CD4-positive, alpha-beta memory T cell (primary cell): ENCODE measurements around the gene KRT33A. TPM values are rescaled to one million over a fixed set of nuclear protein-coding genes. Genes with fewer than 3 reads are reported as not detected.
A peak's percentile ranks its signal among the peaks of the same experiment; 100 is the strongest.

Experiments used
- CTCF ChIA-PET: fragments of 350-600 bp; sonication (Branson Sonifier 250); formaldehyde crosslinking; loops from one replicate; lab custom pipeline; 2021; ENCODE audit warnings: inconsistent platforms; ENCODE audit not compliant: partially characterized antibody; lab: Charles Lee
- POLR2A ChIA-PET: fragments of 350-600 bp; sonication (Branson Sonifier 250); formaldehyde crosslinking; loops from one replicate; lab custom pipeline; 2021; ENCODE audit not compliant: partially characterized antibody; lab: Charles Lee
- DNase-seq, 5 donors: peaks; one replicate each; pipeline versions ENCODE4 v3.0.0 to v3.0.0-alpha.2; 2020 to 2022; ENCODE audit warnings: mixed read lengths in 1 of 5
- H3K27ac ChIP-seq: one replicate; pipeline ENCODE4 v1.7.0; 2013; ENCODE audit warnings: low read depth, low read length
- H3K27me3 ChIP-seq: 2 replicates; pipeline ENCODE4 v1.7.0; 2013; ENCODE audit warnings: mild to moderate bottlenecking, low read length, moderate library complexity; ENCODE audit not compliant: insufficient read depth
- H3K36me3 ChIP-seq: 2 replicates; pipeline ENCODE4 v1.7.0; 2013; ENCODE audit warnings: mild to moderate bottlenecking, low read length, moderate library complexity; ENCODE audit not compliant: insufficient read depth
- H3K4me1 ChIP-seq: 2 replicates; pipeline ENCODE4 v1.7.0; 2013; ENCODE audit warnings: mild to moderate bottlenecking, low read length, moderate library complexity; ENCODE audit not compliant: insufficient read depth
- H3K4me3 ChIP-seq, 2 donors: one replicate each; pipeline ENCODE4 v1.7.0; 2013; ENCODE audit warnings: low read length in 2 of 2, mild to moderate bottlenecking in 1 of 2
- H3K9me3 ChIP-seq, 2 donors: one replicate each; pipeline ENCODE4 v1.7.0; 2013; ENCODE audit warnings: low read length in 2 of 2, control low read depth in 1 of 2; ENCODE audit not compliant: control insufficient read depth in 1 of 2
- H3K27ac Mint-ChIP-seq, 7 donors: one replicate each; pipeline ENCODE4 v1.8.0; 2020 to 2021; ENCODE audit warnings: mixed read lengths in 7 of 7, mild to moderate bottlenecking in 6 of 7, inconsistent platforms in 3 of 7, moderate library complexity in 3 of 7
- H3K27me3 Mint-ChIP-seq, 2 donors: one replicate each; pipeline ENCODE4 v1.8.0; 2020 to 2021; ENCODE audit warnings: mixed read lengths in 2 of 2
- H3K36me3 Mint-ChIP-seq, 2 donors: one replicate each; pipeline ENCODE4 v1.8.0; 2020 to 2021; ENCODE audit warnings: mixed read lengths in 2 of 2, inconsistent platforms in 1 of 2, mild to moderate bottlenecking in 1 of 2
- H3K4me1 Mint-ChIP-seq, 4 donors: one replicate each; pipeline ENCODE4 v1.8.0; 2020 to 2021; ENCODE audit warnings: mixed read lengths in 4 of 4, mild to moderate bottlenecking in 1 of 4
- H3K4me3 Mint-ChIP-seq, 8 donors: one replicate each; pipeline ENCODE4 v1.8.0; 2020 to 2021; ENCODE audit warnings: mixed read lengths in 8 of 8, mild to moderate bottlenecking in 7 of 8, moderate library complexity in 6 of 8, inconsistent platforms in 3 of 8
- H3K9me3 Mint-ChIP-seq, 8 donors: one replicate each; pipeline ENCODE4 v1.8.0; 2020 to 2021; ENCODE audit warnings: mixed read lengths in 8 of 8, mild to moderate bottlenecking in 5 of 8, inconsistent platforms in 3 of 8, moderate library complexity in 1 of 8
- intact Hi-C: fragments of 100-400 bp; cut with micrococcal nuclease; formaldehyde crosslinking; loops from one replicate; pipeline ENCODE4 v1.15.1; 2023
- polyA plus RNA-seq, 2 donors: library from polyadenylated mRNA; unstranded; fragments of 300-500 nt; fragmentation: Illumina TruSeq; gene quantifications; one replicate each; pipeline ENCODE4 v1.2.3, GENCODE V29; 2021
- total RNA-seq, 2 experiments: library from RNA; stranded (reverse); gene quantifications; one replicate each; pipeline ENCODE4 v1.2.3, GENCODE V29; 2021

KRT33A gene
- total and polyA plus RNA-seq, 4 experiments from 2014 or later: not detected

DNA sequence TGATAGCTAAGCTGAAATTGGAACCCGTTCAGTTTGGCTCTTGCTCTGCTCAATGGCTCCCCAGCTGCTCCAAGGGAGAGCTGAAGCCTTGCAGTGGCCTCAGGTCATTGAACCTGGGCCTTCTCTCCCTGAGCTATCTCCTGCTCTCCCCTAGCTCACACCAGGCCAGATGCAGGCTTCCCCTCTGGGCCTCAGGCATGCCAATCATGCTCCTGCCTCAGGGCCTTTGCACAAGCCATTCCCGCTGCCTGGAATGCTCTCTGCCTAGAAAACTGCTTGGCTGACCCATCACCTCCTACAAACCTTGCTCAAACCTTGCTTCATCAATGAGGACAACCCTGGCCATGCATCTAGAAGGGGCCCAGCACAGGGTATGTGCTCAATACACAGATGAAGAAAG, 18.4 kb downstream of the KRT33A start:
- ChIA-PET POLR2A (interaction anchor here (1.0 to 1.2 kb wide), 4 partner anchors 8 to 24 kb away, joined by 3 to 4 read pairs (median 4); no protein-coding TSS in a partner anchor), CTCF (interaction anchor here (4.5 kb wide), 1 partner anchor 10 kb away, joined by 26 read pairs; no protein-coding TSS in a partner anchor)
- no peaks in the 10 kb centered on the region for H3K36me3 Mint-ChIP-seq
- peaks cover 38 to 73% (median 46%) of the 10 kb centered on the region in 4 donors for H3K4me1 Mint-ChIP-seq
- peak overlapping the region in 1 of 8 donors; percentile 13 for H3K4me3 Mint-ChIP-seq
- DNase-seq: no peak
- Histone ChIP-seq H3K27me3 (no peaks in the 10 kb centered on the region), H3K36me3 (no peaks in the 10 kb centered on the region), H3K27ac (no peak overlapping the region), H3K4me3 (no peak overlapping the region), H3K9me3 (no peaks in the 10 kb centered on the region), H3K4me1 (peaks cover 64% of the 10 kb centered on the region)
- intact Hi-C loops: no loop called here
- no peaks in the 10 kb centered on the region for H3K27me3 Mint-ChIP-seq
- H3K9me3 Mint-ChIP-seq: peaks cover 0 to 1% (median 0%) of the 10 kb centered on the region in 8 donors
- peak overlapping the region in 2 of 7 donors; percentile 31 to 68 for H3K27ac Mint-ChIP-seq

DNA sequence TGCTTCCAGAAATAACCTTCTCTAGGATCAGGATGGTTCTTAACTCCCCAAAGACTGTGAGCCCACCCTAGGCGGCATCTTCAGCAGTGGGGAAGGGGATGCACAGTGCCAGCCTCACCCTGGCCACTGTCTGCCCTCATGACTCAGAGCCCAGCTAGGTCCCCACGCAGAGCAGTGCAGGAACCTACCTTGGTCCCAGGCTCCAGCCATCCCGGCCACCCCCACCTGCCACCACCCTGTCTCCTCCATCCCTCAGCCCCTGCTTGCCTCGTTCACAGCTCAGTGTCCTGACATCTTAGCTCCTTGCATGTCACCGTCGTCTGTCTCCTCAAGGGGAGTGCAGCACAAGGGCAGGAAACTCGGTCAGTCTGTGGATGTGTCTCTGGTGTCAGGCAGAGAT, 19.0 kb downstream of the KRT33A start:
- Mint-ChIP-seq H3K36me3 (no peaks in the 10 kb centered on the region), H3K27ac (peak overlapping the region in 2 of 7 donors; percentile 8 to 52), H3K9me3 (peaks cover 0 to 1% (median 0%) of the 10 kb centered on the region in 8 donors), H3K4me3 (no peak overlapping the region), H3K4me1 (peaks cover 39 to 73% (median 48%) of the 10 kb centered on the region in 4 donors), H3K27me3 (no peaks in the 10 kb centered on the region)
- POLR2A ChIA-PET: interaction anchor here (1.0 to 1.2 kb wide), 3 partner anchors 8 to 23 kb away, joined by 3 to 4 read pairs (median 3); no protein-coding TSS in a partner anchor
- intact Hi-C loops: no loop called here
- Histone ChIP-seq H3K4me3 (no peak overlapping the region), H3K27me3 (no peaks in the 10 kb centered on the region), H3K27ac (no peak overlapping the region), H3K9me3 (no peaks in the 10 kb centered on the region), H3K4me1 (peaks cover 64% of the 10 kb centered on the region), H3K36me3 (no peaks in the 10 kb centered on the region)
- DNase-seq: no peak
- CTCF ChIA-PET: interaction anchor here (4.5 kb wide), 1 partner anchor 10 kb away, joined by 26 read pairs; no protein-coding TSS in a partner anchor

DNA sequence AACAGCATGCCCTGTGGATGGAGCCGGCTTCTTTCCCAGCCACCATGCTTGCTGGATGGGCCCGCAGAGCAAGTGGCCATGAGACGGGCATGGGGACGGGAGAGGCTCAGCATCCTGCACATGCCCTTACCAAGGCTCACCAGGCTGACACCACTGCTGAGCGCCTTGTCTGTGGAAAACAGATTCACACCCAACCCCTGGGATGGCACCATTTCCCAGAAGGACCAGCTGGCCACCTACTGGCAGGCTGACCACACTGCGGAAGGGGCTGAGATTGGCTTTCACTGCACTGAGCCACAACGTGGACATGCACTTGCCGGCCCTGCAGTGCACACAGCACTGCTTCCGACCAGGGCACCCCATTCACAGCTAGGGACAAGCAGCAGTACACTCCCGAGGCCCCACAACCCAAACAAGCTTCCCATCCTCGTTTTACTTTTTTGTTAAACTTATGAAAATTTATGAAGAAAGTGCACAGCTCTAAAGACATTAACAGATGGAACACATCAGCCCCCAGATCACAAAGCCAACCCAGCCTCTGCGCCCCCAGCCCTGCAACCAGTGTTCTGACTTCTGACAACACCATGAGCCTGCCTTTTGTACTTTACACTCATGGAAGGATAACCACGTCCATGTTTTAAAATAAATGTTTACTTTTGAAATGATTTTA, 21.2 kb downstream of the KRT33A start:
- H3K4me1 ChIP-seq: peaks cover 63% of the 10 kb centered on the region
- ChIA-PET POLR2A (interaction anchor here (0.7 to 2.5 kb wide), 3 partner anchors 10 to 12 kb away, joined by 3 to 13 read pairs (median 7); no protein-coding TSS in a partner anchor), CTCF (interaction anchor here (1.2 to 4.5 kb wide), 3 partner anchors 7 to 220 kb away, joined by 3 to 26 read pairs (median 3); no protein-coding TSS in a partner anchor)
- H3K27me3 ChIP-seq: no peaks in the 10 kb centered on the region
- Mint-ChIP-seq H3K27me3 (no peaks in the 10 kb centered on the region), H3K36me3 (no peaks in the 10 kb centered on the region), H3K4me3 (peak overlapping the region in 1 of 8 donors; percentile 4), H3K9me3 (peaks cover 0 to 1% (median 0%) of the 10 kb centered on the region in 8 donors), H3K4me1 (peaks cover 27 to 70% (median 39%) of the 10 kb centered on the region in 4 donors), H3K27ac (peak overlapping the region in 1 of 7 donors; percentile 39)
- no peak overlapping the region for H3K4me3 ChIP-seq
- DNase-seq: no peak
- H3K36me3 ChIP-seq: no peaks in the 10 kb centered on the region
- H3K27ac ChIP-seq: no peak overlapping the region
- intact Hi-C loops: no loop called here
- no peaks in the 10 kb centered on the region for H3K9me3 ChIP-seq

DNA sequence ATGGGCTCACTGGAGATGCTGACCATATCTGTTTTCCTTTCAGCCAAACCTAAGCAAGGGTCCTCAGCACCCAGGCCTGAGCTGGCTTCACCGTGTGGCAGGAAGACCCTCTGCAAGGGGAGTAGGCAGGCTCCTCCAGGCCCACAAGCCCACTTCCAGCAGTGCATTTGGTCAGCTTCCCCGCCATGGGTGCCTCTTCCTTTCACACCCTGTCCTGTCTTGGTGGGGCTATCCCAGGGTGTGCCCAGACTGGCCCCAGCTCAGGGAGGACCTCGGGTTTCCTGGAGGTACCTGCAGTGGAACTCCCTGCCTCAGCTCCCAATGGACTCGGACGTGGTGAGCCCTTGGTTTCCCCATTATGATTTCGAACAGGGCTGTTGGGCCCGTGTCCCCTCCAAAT, 22.4 kb downstream of the KRT33A start:
- Histone ChIP-seq H3K36me3 (no peaks in the 10 kb centered on the region), H3K27ac (no peak overlapping the region), H3K9me3 (no peaks in the 10 kb centered on the region), H3K4me3 (no peak overlapping the region), H3K4me1 (peaks cover 61% of the 10 kb centered on the region), H3K27me3 (no peaks in the 10 kb centered on the region)
- H3K27ac Mint-ChIP-seq: peak overlapping the region in 3 of 7 donors; percentile 27 to 80 (median 29)
- no peaks in the 10 kb centered on the region for H3K27me3 Mint-ChIP-seq
- CTCF ChIA-PET: no interaction called here
- no peak for DNase-seq
- H3K36me3 Mint-ChIP-seq: no peaks in the 10 kb centered on the region
- H3K9me3 Mint-ChIP-seq: no peaks in the 10 kb centered on the region
- POLR2A ChIA-PET: interaction anchor here (1.6 to 2.5 kb wide), 3 partner anchors 11 to 20 kb away, joined by 6 to 13 read pairs (median 7); no protein-coding TSS in a partner anchor
- peaks cover 24 to 70% (median 39%) of the 10 kb centered on the region in 4 donors for H3K4me1 Mint-ChIP-seq
- no peak overlapping the region for H3K4me3 Mint-ChIP-seq
- intact Hi-C loops: no loop called here

DNA sequence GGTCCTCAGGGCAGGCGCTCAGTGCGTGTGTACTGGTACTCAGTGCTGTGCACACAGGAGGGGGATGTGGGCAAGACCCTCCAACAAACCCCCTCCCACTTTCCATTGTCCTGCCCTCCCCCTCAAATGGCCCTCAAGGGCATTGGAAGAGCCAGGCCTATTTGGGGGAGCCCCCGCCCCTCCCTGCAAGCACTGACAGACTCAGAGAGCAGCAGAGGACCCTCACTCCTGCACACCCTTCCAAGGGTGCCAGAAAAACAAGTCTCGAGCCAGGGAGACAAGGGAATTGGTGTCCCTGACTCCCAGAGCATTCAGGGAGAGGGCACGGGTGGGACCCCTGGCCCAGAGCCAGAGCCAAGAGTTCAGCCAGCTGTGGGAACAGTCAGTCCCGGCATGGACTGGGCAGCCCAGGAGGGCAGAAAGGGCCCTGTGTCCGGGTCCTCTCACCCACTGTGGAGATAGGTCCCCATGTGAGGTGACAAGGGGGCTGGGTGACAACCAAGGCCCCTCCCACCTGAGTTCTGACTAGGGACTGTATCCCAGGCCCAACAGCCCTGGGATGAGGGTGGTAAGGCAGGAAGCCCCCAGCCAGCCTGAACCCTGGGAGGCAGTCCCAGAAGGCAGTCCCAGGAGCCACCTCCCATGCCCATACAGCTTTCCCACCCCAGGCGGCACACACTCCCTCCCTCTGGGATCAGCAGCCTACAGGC, 23.1 kb downstream of the KRT33A start:
- no peak overlapping the region for H3K4me3 ChIP-seq
- no peaks in the 10 kb centered on the region for H3K27me3 Mint-ChIP-seq
- ChIA-PET POLR2A (interaction anchor here (1.6 to 2.5 kb wide), 3 partner anchors 12 to 19 kb away, joined by 6 to 13 read pairs (median 7); no protein-coding TSS in a partner anchor), CTCF (no interaction called here)
- no peaks in the 10 kb centered on the region for H3K36me3 ChIP-seq
- H3K4me1 Mint-ChIP-seq: peaks cover 26 to 72% (median 42%) of the 10 kb centered on the region in 4 donors
- H3K27ac Mint-ChIP-seq: peak overlapping the region in 5 of 7 donors; percentile 51 to 88 (median 84)
- no peak for DNase-seq
- no peaks in the 10 kb centered on the region for H3K27me3 ChIP-seq
- peaks cover 68% of the 10 kb centered on the region for H3K4me1 ChIP-seq
- no peaks in the 10 kb centered on the region for H3K9me3 Mint-ChIP-seq
- intact Hi-C loops: no loop called here
- no peak overlapping the region for H3K27ac ChIP-seq
- H3K9me3 ChIP-seq: no peaks in the 10 kb centered on the region
- peak overlapping the region in 2 of 8 donors; percentile 53 to 70 for H3K4me3 Mint-ChIP-seq
- H3K36me3 Mint-ChIP-seq: no peaks in the 10 kb centered on the region

GRCh38 chr17:41326173-41327145, 24.2 kb downstream of the KRT33A start:
- DNase-seq: peak; percentile 55 to 69 (median 65)
- Mint-ChIP-seq H3K4me1 (peaks cover 27 to 73% (median 47%) of the 10 kb centered on the region in 4 donors), H3K27ac (peak overlapping the region; percentile 51 to 88 (median 74)), H3K4me3 (peak overlapping the region in 7 of 8 donors; percentile 21 to 70 (median 51)), H3K36me3 (no peaks in the 10 kb centered on the region), H3K27me3 (no peaks in the 10 kb centered on the region), H3K9me3 (no peaks in the 10 kb centered on the region)
- Histone ChIP-seq H3K4me1 (peaks cover 76% of the 10 kb centered on the region), H3K27me3 (no peaks in the 10 kb centered on the region), H3K27ac (no peak overlapping the region), H3K4me3 (no peak overlapping the region), H3K36me3 (no peaks in the 10 kb centered on the region), H3K9me3 (no peaks in the 10 kb centered on the region)
- ChIA-PET POLR2A (no interaction called here), CTCF (no interaction called here)
- intact Hi-C loops: no loop called here
